Activated T-helper 17 cell treated with anti-CD3 and anti-CD28 coated beads, Interleukin-2, amount 50 U/mL, for 72 hours (primary cell): ENCODE data around the gene GM2A. TPM values are rescaled to one million over a fixed set of nuclear protein-coding genes. Genes with fewer than 3 reads are reported as not detected.

ENCODE experiments used
- ATAC-seq: fragments of 150-1000 bp; cut with Tn5 transposase; replicated peaks from 2 replicates; pipeline ENCODE4 v1.10.0; 2021; ENCODE audit warnings: mild to moderate bottlenecking, moderate library complexity
- H3K27ac Mint-ChIP-seq: one replicate; pipeline ENCODE4 v1.8.0; 2022; ENCODE audit warnings: mixed read lengths
- H3K27me3 Mint-ChIP-seq: one replicate; pipeline ENCODE4 v1.8.0; 2022; ENCODE audit warnings: mixed read lengths
- H3K36me3 Mint-ChIP-seq: one replicate; pipeline ENCODE4 v1.8.0; 2022; ENCODE audit warnings: low read depth, mild to moderate bottlenecking, mixed read lengths
- H3K4me1 Mint-ChIP-seq: one replicate; pipeline ENCODE4 v1.8.0; 2022; ENCODE audit warnings: mixed read lengths
- H3K4me3 Mint-ChIP-seq: one replicate; pipeline ENCODE4 v1.8.0; 2022; ENCODE audit warnings: mild to moderate bottlenecking, mixed read lengths
- H3K9me3 Mint-ChIP-seq: one replicate; pipeline ENCODE4 v1.8.0; 2022; ENCODE audit warnings: mixed read lengths
- total RNA-seq, 2 donors: library from RNA; stranded (reverse); gene quantifications; one replicate each; pipeline ENCODE4 v1.2.3, GENCODE V29; 2022

The GM2A gene
- total RNA-seq, 2 donors from 2014 or later = 32.2 to 41.1 TPM

DNA sequence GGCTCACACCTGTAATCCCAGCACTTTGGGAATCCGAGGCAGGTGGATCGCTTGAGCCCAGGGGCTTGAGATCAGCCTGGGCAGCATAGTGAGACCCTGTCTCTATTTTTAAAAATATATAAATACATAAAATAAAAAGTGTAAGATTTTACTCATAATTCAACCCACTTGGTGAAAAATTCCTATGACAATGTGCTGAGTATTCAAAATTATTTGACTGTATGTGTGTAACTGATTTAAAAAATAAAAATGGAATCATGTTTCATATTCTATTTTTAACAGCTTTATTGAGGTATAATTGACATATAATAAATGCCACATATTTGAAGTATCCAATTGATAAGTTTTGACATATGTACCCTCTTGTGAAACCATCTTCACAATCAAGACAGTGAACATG, 22.8 kb downstream of the GM2A start:
- H3K27me3 Mint-ChIP-seq = no peaks in the 10 kb centered on the region
- ATAC-seq = no peak
- H3K27ac Mint-ChIP-seq = no peak overlapping the region
- H3K36me3 Mint-ChIP-seq = no peaks in the 10 kb centered on the region
- no peaks in the 10 kb centered on the region for H3K4me1 Mint-ChIP-seq
- H3K9me3 Mint-ChIP-seq = no peaks in the 10 kb centered on the region
- H3K4me3 Mint-ChIP-seq = no peak overlapping the region

- no peaks in the 10 kb centered on the region for H3K9me3 Mint-ChIP-seq
- H3K27me3 Mint-ChIP-seq = no peaks in the 10 kb centered on the region
- H3K27ac Mint-ChIP-seq = no peak overlapping the region
- no peak overlapping the region for H3K4me3 Mint-ChIP-seq
- peaks cover 1% of the 10 kb centered on the region for H3K4me1 Mint-ChIP-seq
- H3K36me3 Mint-ChIP-seq = no peaks in the 10 kb centered on the region
- ATAC-seq = no peak
Observed at GRCh38 chr5:151278845-151279244, 25.9 kb downstream of the GM2A start.

DNA sequence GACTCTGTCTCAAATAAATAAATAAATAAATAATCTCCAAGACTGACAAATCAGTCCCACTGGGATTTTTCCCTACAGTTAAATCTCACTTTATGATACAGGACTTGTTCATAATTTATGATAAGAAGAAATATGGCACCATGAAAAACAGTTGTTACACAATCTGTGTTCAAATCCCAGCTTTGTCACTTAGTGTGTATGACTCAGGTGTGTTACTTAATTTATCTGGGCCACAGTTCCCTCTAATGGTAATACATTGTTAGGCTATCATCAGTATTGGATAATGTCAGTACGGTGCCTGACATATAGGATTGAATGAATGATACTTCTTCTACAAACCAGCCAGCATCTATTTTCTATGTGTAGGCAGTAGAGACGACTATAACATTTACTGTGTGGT, 27.5 kb downstream of the GM2A start:
- Mint-ChIP-seq H3K36me3 (no peaks in the 10 kb centered on the region), H3K27me3 (no peaks in the 10 kb centered on the region), H3K27ac (no peak overlapping the region), H3K9me3 (no peaks in the 10 kb centered on the region), H3K4me3 (no peak overlapping the region), H3K4me1 (peaks cover 6% of the 10 kb centered on the region)
- ATAC-seq = no peak

DNA sequence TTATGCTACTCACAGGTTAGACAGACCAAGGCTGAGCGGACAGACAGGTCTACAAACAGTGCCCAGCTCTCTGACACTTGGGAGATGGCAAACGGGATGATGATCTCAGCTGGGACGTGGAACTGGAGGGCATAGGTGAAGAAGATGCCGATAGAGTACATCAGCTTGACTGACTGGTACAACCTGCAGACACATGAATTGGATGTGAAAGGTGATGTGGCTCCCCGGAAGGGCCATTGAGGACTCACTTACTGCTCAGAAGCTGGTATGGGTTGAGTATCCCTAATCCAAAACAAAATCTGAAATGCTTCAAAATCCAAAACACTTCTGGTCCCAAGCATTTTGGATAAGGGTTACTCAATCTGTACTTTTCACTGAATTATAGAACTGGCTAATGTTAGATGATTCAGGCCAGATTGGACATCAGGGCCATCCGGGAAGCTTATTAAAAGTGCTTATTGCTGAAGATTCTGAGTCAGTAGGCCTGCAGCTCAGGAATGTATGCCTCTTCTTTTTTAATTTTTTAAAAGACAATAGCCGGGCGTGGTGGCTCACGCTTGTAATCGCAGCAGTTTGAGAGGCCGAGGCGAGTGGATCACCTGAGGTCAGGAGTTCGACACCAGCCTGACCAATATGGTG, 28.1 kb downstream of the GM2A start:
- Mint-ChIP-seq H3K4me1 (peaks cover 6% of the 10 kb centered on the region), H3K4me3 (no peak overlapping the region), H3K27me3 (no peaks in the 10 kb centered on the region), H3K36me3 (no peaks in the 10 kb centered on the region), H3K9me3 (no peaks in the 10 kb centered on the region), H3K27ac (no peak overlapping the region)
- ATAC-seq = no peak

DNA sequence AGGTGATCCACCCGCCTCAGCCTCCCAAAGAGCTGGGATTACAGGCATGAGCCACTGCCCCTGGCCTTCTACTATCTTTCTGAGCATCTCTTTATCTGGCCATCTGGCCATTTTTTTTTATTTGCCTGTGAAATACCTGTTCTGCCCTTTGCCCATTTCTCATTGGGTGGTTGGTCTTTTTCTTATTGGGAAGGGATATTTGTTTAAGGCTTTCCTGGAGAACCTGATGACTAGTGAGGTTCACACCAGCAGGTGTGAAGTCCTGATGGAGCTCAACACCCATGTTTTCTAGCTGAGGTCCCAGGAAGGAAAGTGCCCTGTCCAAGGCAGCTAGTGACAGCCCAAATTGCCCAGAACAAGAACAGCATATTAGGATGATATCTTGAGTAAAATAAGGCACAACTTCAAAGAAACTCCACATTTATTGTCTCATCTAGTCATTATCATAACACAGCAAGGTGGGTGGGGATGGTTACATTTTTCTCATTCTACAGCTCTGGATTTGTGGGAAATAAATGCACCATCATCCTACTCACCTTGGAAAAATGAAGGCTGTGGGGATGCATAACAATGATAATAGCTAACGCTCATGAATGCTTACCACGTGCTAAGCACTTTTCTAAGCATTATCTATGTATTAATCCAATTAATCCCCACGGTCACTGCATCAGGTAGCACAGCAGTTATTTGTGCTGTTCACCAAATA, 30.3 kb downstream of the GM2A start:
- H3K9me3 Mint-ChIP-seq = no peaks in the 10 kb centered on the region
- no peak for ATAC-seq
- H3K27ac Mint-ChIP-seq = no peak overlapping the region
- no peak overlapping the region for H3K4me3 Mint-ChIP-seq
- no peaks in the 10 kb centered on the region for H3K36me3 Mint-ChIP-seq
- H3K27me3 Mint-ChIP-seq = no peaks in the 10 kb centered on the region
- H3K4me1 Mint-ChIP-seq = peaks cover 6% of the 10 kb centered on the region

- Mint-ChIP-seq H3K27ac (no peak overlapping the region), H3K27me3 (no peaks in the 10 kb centered on the region), H3K36me3 (no peaks in the 10 kb centered on the region), H3K4me1 (peaks cover 6% of the 10 kb centered on the region), H3K9me3 (no peaks in the 10 kb centered on the region), H3K4me3 (no peak overlapping the region)
- ATAC-seq = no peak
Observed at GRCh38 chr5:151284392-151284967, 31.5 kb downstream of the GM2A start.

DNA sequence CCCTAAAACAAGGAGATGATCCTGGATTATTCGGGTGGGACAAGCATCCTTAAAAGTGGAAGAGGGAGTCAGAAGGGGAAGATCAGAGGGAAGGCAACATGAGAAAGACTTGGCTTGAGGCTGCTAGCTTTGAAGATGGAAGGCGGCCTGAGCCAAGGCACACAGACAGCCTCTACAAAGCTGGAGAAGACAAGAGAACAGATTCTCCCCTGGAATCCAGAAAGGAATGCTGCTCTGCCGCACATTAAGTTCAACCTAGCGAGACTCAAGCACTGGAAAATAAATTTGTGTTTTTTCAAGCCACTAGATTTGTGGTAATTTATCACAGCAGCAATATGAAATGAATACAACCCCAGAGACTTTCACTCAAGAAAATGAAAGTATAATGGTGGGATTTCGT, 32.7 kb downstream of the GM2A start:
- Mint-ChIP-seq H3K4me1 (peaks cover 6% of the 10 kb centered on the region), H3K27ac (no peak overlapping the region), H3K36me3 (no peaks in the 10 kb centered on the region), H3K27me3 (no peaks in the 10 kb centered on the region), H3K9me3 (no peaks in the 10 kb centered on the region), H3K4me3 (no peak overlapping the region)
- ATAC-seq = no peak

GRCh38 chr5:151286246-151286645, 33.3 kb downstream of the GM2A start:
- H3K27ac Mint-ChIP-seq = no peak overlapping the region
- ATAC-seq = no peak
- no peaks in the 10 kb centered on the region for H3K36me3 Mint-ChIP-seq
- no peak overlapping the region for H3K4me3 Mint-ChIP-seq
- peaks cover 6% of the 10 kb centered on the region for H3K4me1 Mint-ChIP-seq
- H3K27me3 Mint-ChIP-seq = no peaks in the 10 kb centered on the region
- H3K9me3 Mint-ChIP-seq = no peaks in the 10 kb centered on the region

GRCh38 chr5:151288180-151288579, 35.2 kb downstream of the GM2A start:
- no peaks in the 10 kb centered on the region for H3K9me3 Mint-ChIP-seq
- H3K4me1 Mint-ChIP-seq = peaks cover 6% of the 10 kb centered on the region
- H3K27me3 Mint-ChIP-seq = no peaks in the 10 kb centered on the region
- H3K4me3 Mint-ChIP-seq = no peak overlapping the region
- no peak for ATAC-seq
- H3K27ac Mint-ChIP-seq = no peak overlapping the region
- H3K36me3 Mint-ChIP-seq = no peaks in the 10 kb centered on the region

DNA sequence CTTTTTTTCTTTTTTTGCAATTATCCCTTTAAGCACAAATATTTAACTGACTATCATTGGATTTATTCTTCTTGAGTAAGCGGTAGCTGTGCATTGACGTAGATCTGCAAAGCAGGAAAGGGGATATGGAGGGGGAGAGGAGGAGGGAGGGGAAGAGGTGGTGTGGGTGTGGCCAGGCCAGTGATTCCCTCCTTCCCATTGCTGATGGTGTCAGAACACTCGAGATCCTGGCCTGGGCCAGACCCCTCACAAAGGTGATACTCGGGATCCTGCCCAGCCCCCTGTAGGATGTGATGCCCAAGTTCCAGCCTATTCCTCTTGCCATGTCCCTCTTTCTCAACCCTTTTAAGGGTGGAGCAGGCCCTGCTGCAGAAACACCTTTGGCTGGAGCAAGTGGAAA, 40.6 kb downstream of the GM2A start:
- no peaks in the 10 kb centered on the region for H3K9me3 Mint-ChIP-seq
- H3K27me3 Mint-ChIP-seq = peaks cover 13% of the 10 kb centered on the region
- no peaks in the 10 kb centered on the region for H3K36me3 Mint-ChIP-seq
- no peak for ATAC-seq
- H3K4me1 Mint-ChIP-seq = no peaks in the 10 kb centered on the region
- H3K4me3 Mint-ChIP-seq = no peak overlapping the region
- H3K27ac Mint-ChIP-seq = no peak overlapping the region

- H3K27ac Mint-ChIP-seq = no peak overlapping the region
- no peaks in the 10 kb centered on the region for H3K4me1 Mint-ChIP-seq
- no peaks in the 10 kb centered on the region for H3K36me3 Mint-ChIP-seq
- H3K27me3 Mint-ChIP-seq = peaks cover 16% of the 10 kb centered on the region
- H3K9me3 Mint-ChIP-seq = no peaks in the 10 kb centered on the region
- H3K4me3 Mint-ChIP-seq = no peak overlapping the region
- ATAC-seq = no peak
Observed at GRCh38 chr5:151295138-151295537, 42.2 kb downstream of the GM2A start.

DNA sequence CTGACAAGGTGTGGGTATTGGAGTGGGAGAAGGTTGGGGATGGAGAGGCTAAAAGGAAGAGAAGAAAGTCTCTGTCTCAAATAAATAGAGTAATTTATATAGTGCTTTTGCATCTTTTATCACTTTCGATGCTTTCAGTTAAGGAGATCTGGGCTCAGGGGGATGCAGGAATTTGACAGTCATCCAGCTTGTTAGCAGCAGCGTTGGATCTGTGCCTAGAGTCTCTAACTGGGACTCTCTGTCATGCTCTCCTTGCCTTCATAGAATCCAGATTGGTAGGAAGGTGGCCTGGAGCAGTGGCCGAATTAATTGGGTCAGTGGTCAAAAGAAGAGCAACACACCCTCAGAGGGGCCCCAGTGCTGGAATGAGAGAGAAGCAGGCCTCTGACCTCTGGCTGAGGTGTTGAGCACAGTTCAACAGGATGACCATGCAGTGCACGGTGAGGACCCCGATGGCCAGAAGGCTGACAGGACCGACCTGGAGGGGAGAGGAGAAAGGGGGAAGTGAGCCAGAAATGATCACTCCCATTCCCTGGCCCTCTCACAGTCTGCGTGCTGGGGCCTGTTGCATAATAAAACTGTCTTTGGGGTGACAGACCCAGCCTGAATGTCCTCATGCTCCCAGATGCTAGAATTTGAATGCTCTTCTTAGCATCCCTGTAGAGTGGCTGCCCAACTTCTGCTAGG, 42.9 kb downstream of the GM2A start:
- H3K27ac Mint-ChIP-seq = no peak overlapping the region
- no peaks in the 10 kb centered on the region for H3K36me3 Mint-ChIP-seq
- no peak for ATAC-seq
- H3K9me3 Mint-ChIP-seq = no peaks in the 10 kb centered on the region
- H3K4me1 Mint-ChIP-seq = no peaks in the 10 kb centered on the region
- peaks cover 16% of the 10 kb centered on the region for H3K27me3 Mint-ChIP-seq
- H3K4me3 Mint-ChIP-seq = no peak overlapping the region

- H3K27me3 Mint-ChIP-seq = peaks cover 16% of the 10 kb centered on the region
- no peaks in the 10 kb centered on the region for H3K36me3 Mint-ChIP-seq
- H3K27ac Mint-ChIP-seq = no peak overlapping the region
Observed at GRCh38 chr5:151296478-151296830, 43.5 kb downstream of the GM2A start.

DNA sequence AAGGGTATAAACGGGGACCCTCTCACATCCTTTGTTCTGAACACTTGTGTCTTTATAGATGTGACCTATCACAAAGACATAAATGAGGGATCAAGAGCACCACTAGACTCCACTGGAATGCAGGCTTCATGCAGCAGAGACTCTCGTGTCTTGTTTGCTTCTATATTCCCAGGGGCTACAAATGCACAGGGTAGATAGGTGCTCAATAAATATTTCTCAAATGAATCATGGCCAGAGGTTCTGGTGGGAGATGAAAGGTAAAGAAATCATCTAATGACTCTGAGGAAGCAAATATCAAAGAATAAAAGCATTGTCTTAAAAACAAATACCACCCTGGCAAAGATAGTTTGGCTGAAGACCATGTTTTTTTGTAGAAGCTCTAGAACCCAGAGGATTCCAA, 44.0 kb downstream of the GM2A start:
- Mint-ChIP-seq H3K4me3 (no peak overlapping the region), H3K9me3 (no peaks in the 10 kb centered on the region), H3K27me3 (peaks cover 16% of the 10 kb centered on the region), H3K27ac (no peak overlapping the region), H3K4me1 (no peaks in the 10 kb centered on the region), H3K36me3 (no peaks in the 10 kb centered on the region)
- no peak for ATAC-seq

More at GRCh38 chr5:151296478-151296830, 43.5 kb downstream of the GM2A start:
- ATAC-seq = no peak
- H3K9me3 Mint-ChIP-seq = no peaks in the 10 kb centered on the region
- H3K4me3 Mint-ChIP-seq = no peak overlapping the region
- H3K4me1 Mint-ChIP-seq = no peaks in the 10 kb centered on the region
